CD4-positive, alpha-beta T cell treated with Interleukin-15 for 4 hours (primary cell): ENCODE measurements around the gene SAPCD1.
A peak's percentile ranks its signal among the peaks of the same experiment; 100 is the strongest.
"Not testable (repeated sequence)": the region's sequence is repeated elsewhere in the genome, so short reads cannot be mapped to it uniquely, and the experiment has no call there.

Source experiments
- DNase-seq: peaks from one replicate; pipeline ENCODE4 v3.0.0-alpha.2; 2020; ENCODE audit warnings: low spot score

Gene SAPCD1

DNA sequence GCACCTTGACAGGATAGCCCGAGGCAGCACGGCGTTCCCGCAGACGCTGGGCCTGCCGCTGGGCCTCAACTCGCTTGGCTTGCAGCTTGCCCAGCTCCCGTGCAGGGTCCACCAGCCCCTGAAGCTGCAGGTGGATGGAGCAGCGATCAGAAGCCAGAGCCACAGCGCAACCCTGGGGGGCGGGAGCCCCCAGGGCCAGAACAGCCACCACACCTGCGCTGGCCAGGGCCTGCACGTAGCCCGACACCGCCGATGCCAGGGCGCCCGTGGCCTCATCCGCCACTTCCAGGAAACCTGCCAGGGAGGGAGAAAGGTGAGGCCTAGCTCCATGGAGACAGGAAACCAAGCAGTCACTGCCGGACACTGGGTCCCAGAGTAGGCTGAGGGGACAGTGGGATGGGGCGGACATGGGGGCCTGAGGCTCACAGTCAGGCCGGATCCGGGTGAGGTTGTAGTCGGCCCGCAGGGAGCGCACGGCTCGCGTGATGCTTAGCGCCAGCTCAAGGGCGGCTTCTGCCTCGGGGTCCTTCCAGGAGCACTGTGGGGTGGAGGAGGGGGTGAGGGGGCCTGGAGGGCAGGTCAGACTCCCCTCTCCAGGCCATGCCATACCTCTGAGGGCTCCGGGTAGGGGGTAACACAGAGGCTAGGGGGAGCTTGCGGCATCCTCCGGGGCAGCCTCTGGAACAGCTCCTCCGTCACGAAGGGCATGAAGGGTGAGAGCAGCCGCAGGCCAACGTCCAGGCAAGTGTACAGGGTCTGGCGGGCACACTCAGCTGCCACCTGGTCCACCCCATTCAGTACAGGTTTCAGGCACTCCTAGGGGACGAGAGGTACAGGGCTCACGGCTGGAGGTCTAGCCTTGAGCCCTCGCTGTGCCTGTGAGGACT, 16.8 kb downstream of the SAPCD1 start:
- DNase-seq: no peak

DNA sequence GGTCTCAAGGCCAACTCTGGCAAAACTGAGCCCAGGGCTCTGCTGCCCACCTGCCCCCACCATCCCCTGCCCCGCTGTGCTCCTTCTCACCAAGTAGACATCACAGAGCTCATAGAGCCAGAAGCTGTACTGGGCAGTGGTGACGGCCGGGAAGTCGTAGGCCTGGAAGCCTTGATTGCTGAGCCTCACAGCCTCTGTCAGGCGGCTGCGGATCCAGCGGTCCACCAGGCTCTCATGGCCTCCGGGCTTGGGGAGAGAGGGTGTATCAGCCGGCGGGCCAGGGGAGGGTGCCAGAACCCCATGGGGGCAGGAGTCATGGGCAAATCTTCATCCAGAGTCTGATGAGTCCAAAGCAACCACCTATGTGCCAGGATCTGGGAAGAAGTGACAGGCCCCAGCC, 17.5 kb downstream of the SAPCD1 start:
- no peak for DNase-seq

DNA sequence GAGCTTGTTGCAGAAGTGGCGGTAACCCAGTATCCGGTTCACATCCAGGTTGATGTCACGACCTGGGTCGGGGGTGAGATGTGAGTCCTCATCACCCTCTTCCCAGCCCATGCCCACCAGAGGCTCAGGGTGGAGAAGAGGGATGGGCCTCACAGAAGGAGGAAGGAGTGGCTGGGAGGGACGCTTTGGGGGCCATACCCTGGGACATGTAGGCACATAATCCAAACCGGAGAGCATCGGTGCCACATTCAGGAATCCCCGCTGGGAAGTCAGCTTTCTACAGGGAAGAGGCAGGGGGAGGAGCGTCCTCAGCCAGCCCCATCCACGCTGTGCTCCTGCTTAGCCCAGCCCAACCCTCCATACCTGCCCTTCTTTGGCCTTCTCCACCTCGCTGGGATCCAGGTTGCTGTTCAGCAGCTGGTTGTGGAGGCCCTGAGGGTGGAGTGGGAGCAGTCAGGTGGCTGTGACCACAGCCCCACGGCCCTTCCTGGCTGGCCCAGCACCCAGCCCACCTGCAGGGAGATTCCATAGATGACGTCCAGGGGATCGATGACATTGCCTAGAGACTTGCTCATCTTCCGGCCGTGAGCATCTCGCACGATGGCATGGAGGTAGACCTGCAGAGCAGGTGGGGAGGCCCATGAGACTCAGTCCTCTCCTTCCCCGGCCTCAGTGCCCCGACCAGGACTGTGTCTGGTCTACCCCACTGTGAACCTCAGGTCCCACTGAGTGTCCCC, 18.2 kb downstream of the SAPCD1 start:
- DNase-seq: no peak

DNA sequence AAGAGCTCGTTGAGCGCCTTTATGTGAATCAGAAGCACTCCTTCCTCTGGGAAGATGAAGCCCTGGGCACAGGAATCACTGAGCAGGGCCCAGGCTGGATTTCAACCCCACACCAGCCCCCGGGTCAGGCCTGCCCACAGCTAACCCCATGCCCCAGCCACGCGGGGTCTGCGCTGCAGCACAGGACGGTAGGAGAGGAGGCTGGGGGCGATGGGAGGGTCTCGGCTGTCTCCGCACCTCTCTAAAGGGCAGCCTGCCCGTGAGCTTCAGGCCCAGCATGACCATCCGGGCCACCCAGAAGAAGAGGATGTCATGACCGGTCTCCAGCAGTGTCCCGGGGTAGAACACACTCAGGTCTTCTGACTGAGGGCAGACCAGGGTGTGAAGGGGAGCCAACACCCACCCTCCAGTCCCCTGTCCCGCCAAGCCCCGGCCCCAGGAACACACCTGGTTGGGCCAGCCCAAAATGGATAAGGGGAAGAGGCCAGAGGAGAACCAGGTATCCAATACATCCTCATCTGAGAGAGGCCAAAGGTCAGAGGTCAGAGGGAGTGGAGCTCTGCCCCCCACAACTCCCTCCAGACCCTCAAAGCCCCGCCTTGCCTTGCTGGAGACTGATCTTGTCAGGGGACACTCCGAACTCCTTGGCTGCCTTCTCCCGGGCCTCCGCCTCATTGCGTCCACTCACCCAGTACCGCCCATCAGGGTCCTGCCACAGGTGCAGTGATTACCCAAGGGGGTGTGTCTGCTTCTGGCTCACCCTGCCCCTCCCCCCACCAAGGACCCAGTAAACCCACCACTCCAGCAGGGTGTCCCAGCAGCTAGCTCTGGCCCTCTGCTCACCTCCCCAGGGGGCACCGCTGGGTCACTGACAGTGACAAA, 19.0 kb downstream of the SAPCD1 start:
- no peak for DNase-seq

DNA sequence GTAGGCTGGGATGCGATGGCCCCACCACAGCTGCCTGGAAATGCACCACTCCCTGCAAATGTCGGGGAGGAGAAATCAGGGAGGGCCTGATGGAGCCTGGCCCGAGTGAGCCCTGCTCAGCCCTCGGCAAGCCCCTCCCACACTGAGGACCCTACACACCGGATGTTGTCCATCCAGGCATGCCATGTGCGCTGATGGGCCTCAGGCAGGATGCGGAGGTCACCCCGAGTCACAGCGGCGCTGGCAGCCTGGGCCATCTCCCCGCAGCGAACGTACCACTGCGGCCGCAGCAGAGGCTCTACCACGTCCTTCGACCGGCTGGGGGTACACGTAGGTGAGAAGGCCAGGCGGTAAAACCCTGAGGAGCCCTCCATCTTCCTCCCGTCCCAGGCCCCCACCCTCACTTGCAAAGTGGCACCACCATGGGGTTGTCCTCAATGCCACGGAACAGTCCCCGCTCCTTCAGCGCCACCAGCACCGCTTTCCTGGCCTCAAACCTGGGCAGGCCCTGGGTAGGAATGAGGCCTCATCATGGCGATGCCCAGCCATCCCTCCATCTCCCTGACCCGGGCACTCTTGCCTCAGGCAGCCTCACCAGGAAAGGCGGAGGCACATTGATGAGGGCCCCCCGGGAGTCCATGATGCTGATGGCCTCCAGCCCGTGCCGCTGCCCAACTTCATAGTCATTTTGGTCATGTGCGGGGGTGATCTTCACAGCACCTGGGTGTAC, 19.8 kb downstream of the SAPCD1 start:
- no peak for DNase-seq

DNA sequence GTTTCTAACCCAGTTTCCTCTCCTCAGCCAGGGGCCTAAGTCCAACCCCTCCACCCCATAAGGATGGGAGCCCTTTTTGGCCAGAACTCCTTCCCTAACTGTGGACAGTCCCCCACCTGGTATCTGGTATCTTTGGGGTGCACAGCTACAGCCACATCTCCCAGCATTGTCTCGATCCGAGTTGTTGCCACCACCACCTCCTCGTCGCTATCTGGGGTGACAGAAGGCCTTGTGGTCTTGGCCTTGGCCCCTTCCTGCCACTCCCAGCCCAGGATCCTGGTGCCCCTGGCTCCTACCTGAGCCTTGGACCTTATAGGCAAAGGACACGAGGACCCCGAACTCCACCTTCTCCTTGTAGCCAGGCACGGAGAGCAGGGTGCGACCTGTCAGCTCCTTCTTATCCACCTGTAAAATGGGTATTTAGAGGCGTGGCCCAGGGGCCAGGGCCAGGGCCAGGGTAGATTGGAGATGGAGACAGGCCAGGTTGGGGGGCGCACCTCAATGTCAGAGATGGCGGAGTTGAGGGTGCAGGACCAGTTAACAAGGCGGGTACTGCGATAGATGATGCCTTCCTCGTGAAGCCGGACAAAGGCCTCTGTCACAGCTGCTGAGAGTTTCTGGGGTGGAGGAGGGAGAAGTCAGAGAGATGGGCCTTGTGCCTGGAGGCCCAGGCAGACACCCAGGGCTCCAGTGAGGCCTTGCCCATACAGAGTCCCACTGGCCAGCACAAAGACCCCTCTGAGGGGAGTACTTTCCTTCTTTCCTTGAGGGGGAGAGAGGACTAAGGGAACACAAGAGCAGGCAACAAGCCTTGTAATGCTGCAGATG, 21.9 kb downstream of the SAPCD1 start:
- no peak for DNase-seq

DNA sequence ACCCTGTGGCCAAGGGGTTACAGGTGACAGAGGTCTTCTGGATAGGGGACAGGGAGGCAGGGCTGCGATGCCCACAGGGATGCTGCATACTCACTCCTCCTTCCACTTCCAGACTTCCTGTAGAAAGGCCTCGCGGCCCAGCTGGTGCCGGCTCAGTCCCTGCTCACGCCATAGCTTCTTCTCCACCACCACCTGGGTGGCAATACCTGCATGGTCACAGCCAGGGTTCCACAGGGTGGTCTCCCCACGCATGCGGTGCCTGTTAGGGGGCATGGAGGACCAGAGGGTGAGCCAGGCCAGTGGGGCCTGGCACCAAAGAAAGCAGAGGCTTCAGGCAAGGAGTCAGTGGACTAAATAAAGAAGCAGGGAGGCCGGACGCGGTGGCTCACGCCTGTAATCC, 23.0 kb downstream of the SAPCD1 start:
- DNase-seq: no peak

DNA sequence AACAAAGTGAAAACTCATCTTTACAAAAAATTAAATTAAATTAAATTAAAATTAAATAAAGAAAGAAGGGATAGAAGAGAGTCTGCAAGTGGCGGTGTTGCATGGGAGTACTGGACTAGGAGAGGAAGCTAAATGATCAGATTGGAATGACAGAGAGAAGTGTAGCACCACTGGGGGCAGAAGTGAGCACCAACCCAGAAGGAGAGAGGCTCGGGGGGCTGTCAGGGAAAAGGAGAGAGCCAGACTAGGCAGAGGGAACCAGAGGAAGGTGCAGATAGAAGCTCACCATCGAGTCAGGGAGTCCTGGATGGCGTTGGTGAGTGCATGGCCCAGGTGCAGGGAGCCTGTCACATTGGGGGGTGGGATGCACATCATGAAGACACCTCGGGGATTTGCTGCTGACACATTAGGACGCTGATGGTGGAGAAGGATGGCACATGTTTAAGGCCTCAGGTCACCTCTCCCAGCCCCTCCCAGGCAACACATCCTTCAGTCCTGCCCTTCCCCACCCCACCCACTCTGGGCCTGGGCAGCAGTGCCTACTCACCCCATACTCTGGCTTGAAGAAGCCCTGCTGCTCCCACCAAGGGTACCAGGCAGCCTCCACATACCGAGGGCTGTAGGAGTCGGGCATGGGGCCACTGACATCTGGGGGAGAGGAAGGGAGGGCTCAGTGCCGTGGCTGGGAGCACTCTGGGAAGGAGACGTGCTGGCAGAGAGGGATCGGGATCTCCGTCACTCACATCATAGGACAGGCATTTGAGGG, 29.1 kb downstream of the SAPCD1 start:
- no peak for DNase-seq

DNA sequence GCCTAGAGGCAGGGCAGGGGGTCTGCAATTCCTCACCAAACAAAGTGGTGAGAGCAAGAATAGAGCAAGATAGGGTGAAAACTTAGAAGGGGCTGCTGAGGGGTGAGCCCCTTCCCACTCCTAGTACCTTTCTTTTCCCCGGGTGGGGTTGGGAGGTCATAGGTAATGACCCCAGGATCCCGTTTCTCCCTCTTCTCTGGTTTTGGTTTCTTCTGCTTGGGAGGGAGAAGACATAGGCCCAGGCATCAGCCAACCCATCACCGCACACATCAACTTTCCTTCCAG, 29.6 kb downstream of the SAPCD1 start:
- no peak for DNase-seq

DNA sequence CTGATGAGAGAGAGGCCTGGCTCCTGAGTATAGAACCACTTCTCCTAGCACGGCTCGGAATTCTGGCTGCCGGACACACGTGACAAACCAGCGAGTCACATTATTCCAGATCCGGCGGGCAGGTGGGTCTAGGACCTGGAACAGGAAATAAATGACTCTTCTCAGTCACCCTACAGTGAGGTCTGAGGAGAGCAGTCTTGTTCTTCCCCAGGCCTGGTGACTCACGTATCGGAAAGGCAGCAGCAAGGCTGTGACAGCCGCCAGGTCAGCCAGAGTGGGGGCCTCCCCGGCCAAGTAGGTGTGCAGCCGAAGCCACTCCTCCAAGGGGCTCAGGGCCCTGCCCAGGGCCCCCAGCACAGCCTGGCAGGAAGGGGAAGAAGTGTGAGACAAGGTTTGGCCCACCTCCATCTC, 30.3 kb downstream of the SAPCD1 start:
- DNase-seq: no peak

DNA sequence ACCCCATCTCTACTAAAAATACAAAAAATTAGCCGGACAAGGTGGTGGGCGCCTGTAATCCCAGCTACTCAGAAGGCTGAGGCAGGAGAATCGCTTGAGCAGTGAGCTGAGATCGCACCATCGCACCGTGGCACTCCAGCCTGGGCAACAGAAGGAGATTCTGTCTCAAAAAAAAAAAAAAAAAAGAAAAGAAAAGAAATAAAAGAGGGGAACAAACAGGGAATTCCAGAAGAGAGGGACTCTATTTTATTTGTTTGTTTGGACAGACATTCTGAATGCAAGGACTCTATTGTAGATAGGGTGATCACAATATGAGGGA, 31.4 kb downstream of the SAPCD1 start:
- DNase-seq: not testable (repeated sequence)

DNA sequence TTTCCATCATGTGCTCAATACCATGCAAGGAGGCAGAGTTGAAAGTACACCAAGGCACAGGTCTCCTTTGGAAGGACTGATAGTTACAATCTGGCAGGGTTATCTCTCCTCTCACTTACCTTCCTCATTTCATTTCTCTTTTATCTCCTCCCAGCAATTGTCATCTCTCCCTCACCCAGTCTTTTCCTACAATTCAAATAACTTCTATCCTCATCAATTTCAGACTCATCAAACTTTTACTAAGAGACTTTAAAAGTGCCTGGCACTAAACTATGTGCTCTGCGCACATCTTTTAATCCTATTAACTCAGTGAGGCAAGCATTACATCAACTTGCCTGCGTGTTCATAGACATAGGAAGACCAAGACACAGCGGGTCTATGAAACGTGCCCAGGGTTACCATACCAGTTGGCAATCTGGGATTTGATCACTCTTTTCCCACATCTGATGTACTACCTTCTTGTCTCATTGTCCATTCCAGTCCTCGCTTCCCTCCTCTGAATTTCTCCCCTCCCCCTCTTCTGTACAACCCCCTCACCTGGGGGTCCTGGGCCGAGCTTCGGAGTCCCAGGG, 31.9 kb downstream of the SAPCD1 start:
- DNase-seq: no peak

DNA sequence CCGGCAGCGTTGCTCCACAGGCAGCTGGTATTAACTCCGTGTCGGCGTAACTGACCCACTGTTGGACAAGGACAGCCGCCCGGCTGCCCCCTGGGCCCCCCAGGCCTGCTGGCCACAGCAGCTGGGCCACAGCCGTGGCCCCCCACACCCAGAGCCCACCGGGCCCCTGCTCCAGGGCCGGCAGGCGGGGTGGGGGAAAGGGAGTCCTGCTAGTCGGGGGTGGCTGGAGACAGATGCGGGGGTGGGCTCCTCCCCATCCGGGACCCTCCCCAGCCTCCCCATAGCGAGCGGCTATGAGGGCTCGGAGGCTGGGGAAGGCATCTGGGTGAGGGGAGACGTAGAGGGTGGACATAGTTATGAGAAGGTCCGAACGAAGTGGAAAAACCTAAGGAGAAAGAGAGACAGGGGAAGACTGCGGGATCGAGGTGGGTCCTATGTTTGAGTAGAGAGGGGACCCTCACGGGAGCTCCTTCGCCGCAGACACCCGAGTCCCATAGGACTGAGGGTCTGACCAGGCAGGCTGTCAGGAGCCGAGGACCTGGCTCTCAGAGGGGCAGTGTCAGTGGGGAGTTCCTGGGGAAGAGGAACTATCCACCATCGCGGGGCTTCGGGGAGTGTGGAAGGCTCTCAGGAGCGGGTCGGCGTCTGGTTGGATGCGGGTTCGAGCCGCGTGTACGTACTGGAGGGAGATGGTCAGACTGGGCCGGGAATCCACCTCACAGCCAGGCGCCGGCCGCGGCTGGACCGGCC, 32.6 kb downstream of the SAPCD1 start:
- DNase-seq: no peak

DNA sequence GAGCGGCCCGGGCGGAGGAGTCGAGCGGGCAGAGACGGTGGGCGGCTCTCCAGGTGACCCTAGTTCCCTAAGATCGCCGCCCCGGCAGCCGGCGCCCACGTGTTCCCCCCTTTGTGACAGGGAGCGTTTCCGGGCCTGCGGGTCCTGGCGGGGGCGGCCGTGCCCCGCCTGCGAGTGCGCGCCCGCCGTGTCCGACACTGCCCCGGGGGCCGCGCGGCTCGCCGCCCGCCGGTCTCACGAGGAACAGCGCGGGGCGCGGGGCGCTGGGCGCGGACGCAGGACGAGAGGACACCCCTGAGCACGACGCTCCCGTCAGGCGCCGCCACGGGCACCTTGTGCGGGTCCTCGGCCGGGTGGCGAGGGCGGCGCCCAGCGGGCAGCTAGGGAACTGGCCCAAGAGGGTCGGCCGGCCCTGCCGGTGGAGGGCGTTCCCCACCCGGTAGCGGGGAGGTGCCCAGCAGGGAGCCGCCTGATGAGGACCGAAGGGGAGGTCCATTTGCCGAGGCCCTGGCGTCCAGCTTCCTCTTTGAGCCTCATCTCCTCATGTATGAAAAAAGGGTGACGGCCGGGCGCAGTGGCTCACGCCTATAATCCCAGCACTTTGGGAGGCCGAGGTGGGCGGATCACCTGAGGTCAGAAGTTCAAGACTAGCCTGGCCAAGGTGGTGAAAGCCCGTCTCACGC, 33.3 kb downstream of the SAPCD1 start, which contains the start of gene VARS1:
Gene VARS1 (minus strand): TSS at position 137 of the 683 bp plus-strand sequence. CDS start 535 bp downstream, outside the sequence.
- DNase-seq: peak; percentile 87

DNA sequence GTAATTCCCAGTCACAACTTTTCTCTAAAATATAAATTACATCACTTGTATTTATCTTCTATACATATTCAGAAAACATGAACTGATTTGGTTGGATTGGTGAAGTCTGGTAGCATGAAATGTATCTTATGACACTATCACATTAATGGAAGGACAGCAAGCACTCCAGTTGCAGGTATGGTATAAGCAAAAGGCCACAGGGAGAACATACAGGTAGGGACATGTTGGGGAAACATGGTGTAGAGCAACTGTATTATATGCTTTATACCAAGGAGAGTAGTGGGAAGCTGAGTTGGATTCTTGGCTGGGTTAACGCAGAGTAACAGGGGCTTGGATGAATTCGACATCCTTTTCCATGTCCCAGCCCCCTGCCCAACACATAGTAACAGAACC, 34.5 kb downstream of the SAPCD1 start:
- no peak for DNase-seq

DNA sequence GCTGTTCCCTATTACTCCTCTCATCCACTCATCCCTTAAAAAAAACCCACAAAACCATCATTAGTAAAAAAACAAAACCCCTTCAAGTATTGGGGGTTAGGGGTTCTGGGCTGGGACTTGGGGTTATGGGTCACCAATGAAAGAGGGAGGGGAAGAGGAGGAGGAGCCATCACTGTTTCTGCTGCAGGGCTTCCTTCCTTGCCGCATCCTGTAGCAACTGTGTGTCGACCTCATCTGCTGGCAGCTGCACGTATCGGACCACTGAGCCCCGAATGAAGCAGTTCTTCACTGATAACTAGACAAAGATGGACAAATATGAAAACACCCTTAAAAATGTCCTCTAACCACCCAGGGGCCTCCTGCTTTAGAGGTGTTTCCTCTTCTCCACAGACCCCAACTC, 35.1 kb downstream of the SAPCD1 start:
- peak; percentile 49 for DNase-seq

DNA sequence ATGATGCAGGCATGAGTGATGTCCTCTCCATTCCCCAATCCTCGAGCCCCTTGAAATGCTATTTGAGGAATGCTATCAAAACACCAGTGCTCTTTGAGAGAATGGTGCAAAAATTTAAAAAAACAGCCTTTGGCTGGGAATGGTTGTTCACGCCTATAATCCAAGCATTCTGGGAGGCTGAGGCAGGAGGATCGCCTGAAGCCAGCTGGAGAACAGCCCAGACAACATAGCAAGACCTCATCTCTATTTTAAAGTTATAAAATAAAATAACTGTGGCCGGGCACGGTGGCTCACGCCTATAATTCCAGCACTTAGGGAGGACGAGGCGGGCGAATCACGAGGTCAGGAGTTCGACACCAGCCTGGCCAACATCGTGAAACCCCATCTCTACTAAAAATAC, 37.3 kb downstream of the SAPCD1 start:
- no peak for DNase-seq
